Nephron (organoid): ENCODE results near the gene MEP1A.

Source experiments
- H3K27ac Mint-ChIP-seq, 3 experiments: 2 replicates each; pipeline ENCODE4 v1.8.0; 2020; ENCODE audit warnings: mixed read lengths in 3 of 3, mild to moderate bottlenecking in 2 of 3, moderate library complexity in 1 of 3
- H3K27me3 Mint-ChIP-seq: 2 replicates; pipeline ENCODE4 v1.8.0; 2021; ENCODE audit warnings: low read depth, mild to moderate bottlenecking, moderate library complexity, mixed read lengths
- H3K36me3 Mint-ChIP-seq: 2 replicates; pipeline ENCODE4 v1.8.0; 2020; ENCODE audit warnings: low read depth, mixed read lengths
- H3K4me1 Mint-ChIP-seq: 2 replicates; pipeline ENCODE4 v1.8.0; 2020; ENCODE audit warnings: mixed read lengths
- H3K4me3 Mint-ChIP-seq, 3 experiments: 2 replicates each; pipeline ENCODE4 v1.8.0; 2020; ENCODE audit warnings: mild to moderate bottlenecking in 3 of 3, mixed read lengths in 3 of 3, moderate library complexity in 2 of 3
- H3K9me3 Mint-ChIP-seq: 2 replicates; pipeline ENCODE4 v1.8.0; 2020; ENCODE audit warnings: mixed read lengths
- TF ChIP-seq, protein P1 (sequence below), 3 experiments: fragments of 200-600 bp; sonication (generic); IDR thresholded peaks; one replicate each; pipeline ENCODE4 v1.5.0; 2021; ENCODE audit warnings: antibody characterized with exemption in 3 of 3; ENCODE audit not compliant: unreplicated experiment in 3 of 3

The MEP1A gene

DNA sequence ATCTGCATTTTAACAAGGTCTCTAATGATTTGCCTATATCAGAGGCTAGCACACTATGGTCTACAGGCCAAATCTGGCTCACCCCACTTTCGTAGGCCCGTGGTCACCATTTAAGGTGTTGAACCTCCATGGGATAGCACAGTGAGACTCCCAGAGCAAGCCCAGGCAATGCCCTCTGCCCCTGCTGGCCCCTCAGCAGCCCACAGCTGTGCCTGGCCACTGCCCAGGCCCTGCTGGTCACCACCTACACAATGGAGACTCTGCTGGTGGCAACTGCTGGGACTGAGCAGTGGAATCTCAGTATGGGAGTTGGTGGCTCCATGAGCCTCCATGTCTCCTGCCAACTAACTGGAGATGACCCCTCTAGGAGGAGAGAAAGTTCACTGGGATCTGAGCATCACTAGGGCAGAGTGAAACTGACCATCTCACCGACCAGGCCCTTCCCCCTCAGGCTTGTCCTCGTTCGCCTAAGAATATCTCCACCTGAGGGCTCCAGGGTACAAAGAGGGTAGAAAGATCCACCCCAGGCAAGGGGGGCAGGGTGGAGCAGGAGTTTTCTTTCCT lies 44.2 kb upstream of the MEP1A start:
- Mint-ChIP-seq H3K27me3 (peaks cover 8% of the 10 kb centered on the region), H3K9me3 (no peaks in the 10 kb centered on the region), H3K4me3 (no peak overlapping the region), H3K36me3 (no peaks in the 10 kb centered on the region), H3K27ac (no peak overlapping the region), H3K4me1 (peaks cover 6% of the 10 kb centered on the region)
- TF ChIP-seq, protein P1, sequence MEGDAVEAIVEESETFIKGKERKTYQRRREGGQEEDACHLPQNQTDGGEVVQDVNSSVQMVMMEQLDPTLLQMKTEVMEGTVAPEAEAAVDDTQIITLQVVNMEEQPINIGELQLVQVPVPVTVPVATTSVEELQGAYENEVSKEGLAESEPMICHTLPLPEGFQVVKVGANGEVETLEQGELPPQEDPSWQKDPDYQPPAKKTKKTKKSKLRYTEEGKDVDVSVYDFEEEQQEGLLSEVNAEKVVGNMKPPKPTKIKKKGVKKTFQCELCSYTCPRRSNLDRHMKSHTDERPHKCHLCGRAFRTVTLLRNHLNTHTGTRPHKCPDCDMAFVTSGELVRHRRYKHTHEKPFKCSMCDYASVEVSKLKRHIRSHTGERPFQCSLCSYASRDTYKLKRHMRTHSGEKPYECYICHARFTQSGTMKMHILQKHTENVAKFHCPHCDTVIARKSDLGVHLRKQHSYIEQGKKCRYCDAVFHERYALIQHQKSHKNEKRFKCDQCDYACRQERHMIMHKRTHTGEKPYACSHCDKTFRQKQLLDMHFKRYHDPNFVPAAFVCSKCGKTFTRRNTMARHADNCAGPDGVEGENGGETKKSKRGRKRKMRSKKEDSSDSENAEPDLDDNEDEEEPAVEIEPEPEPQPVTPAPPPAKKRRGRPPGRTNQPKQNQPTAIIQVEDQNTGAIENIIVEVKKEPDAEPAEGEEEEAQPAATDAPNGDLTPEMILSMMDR (IDR thresholded peaks at IDR 0.05; ENCODE audit: unreplicated experiment in 3 of 3) = no peak

DNA sequence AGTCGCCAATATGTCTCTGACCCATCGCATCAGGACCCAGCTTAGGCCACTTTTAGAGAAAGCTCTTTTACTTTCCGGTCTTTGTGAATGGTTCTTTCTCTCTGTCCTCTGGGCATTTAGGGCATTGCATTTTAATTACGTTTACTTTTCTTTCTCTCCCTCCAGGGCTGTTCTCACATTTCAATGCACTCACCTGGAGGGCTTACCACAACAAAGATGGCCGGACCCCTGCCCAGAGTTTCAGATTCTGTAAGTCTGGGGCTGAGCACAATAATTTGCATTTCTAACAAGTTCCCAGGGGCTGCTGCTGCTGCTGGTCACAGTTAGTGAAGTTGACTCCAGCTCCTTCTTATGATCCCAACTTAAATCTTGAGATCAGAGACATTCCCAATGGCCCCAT lies 43.5 kb upstream of the MEP1A start:
- H3K4me3 Mint-ChIP-seq = no peak overlapping the region
- peak overlapping the region in 1 of 3 experiments; percentile 5 for H3K27ac Mint-ChIP-seq
- H3K27me3 Mint-ChIP-seq = peaks cover 7% of the 10 kb centered on the region
- H3K9me3 Mint-ChIP-seq = no peaks in the 10 kb centered on the region
- H3K4me1 Mint-ChIP-seq = peaks cover 6% of the 10 kb centered on the region
- no peaks in the 10 kb centered on the region for H3K36me3 Mint-ChIP-seq
- TF ChIP-seq, protein P1 (IDR thresholded peaks at IDR 0.05; ENCODE audit: unreplicated experiment in 3 of 3) = no peak

- H3K4me1 Mint-ChIP-seq = peaks cover 6% of the 10 kb centered on the region
- TF ChIP-seq, protein P1 (IDR thresholded peaks at IDR 0.05; ENCODE audit: unreplicated experiment in 3 of 3) = no peak
- no peaks in the 10 kb centered on the region for H3K9me3 Mint-ChIP-seq
- H3K27me3 Mint-ChIP-seq = no peaks in the 10 kb centered on the region
- H3K27ac Mint-ChIP-seq = no peak overlapping the region
- no peak overlapping the region for H3K4me3 Mint-ChIP-seq
- H3K36me3 Mint-ChIP-seq = no peaks in the 10 kb centered on the region
Measured at GRCh38 chr6:46751658-46752057, 41.5 kb upstream of the MEP1A start.

DNA sequence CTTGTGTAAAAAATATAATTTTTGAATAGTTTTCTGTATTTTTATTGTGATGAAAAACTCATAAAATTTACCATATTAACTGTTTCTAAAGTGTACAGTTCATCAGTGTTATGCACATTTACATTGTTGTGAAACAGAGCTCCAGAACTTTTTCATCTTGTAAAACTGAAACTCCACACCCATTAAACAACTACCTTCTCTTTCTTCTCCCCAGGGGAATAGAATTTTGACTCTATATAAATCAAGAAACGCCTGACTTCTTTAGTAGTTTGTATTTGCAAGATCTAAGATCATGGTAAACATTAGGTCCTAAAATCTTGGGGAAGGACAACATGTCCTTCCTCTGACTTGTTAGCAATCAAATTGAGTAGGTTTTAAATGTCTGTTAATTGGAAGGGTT lies 37.3 kb upstream of the MEP1A start:
- H3K36me3 Mint-ChIP-seq = no peaks in the 10 kb centered on the region
- TF ChIP-seq, protein P1 (IDR thresholded peaks at IDR 0.05; ENCODE audit: unreplicated experiment in 3 of 3) = no peak
- no peaks in the 10 kb centered on the region for H3K27me3 Mint-ChIP-seq
- no peak overlapping the region for H3K27ac Mint-ChIP-seq
- H3K4me3 Mint-ChIP-seq = no peak overlapping the region
- H3K4me1 Mint-ChIP-seq = no peaks in the 10 kb centered on the region
- no peaks in the 10 kb centered on the region for H3K9me3 Mint-ChIP-seq

DNA sequence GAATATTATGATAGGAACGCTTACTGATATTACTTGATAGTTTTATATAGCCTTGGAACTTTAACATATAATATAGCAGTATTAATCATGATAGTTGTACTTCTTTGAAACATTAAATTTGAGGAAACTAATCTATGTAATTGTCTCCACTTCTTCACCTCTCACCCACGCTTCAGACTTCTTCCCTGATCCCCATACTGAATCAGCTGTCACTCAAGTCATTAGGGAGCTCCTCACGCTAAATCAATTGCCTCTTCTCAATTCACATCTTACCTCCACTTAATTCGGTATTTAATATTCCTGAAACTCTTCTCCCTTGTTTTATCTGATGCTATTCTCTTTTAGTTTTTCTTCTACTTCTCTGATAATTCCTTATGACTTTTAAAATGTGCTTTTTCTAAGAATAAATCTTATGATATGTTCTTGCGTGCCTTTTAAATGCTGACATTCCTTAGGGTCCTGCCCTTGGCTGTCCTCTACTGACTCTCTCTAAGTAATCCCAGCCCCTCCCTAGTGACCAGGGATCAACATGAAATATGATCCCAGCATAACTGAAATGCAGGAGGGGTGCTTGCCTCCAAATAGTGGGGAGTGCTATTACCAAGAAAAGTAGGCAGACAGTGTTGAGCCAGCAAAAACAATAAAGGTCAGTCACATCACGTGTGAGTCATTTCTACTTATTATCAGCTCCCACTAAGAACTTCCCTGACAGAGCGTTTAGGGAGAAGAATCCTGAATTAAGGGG lies 36.5 kb upstream of the MEP1A start:
- Mint-ChIP-seq H3K36me3 (no peaks in the 10 kb centered on the region), H3K9me3 (no peaks in the 10 kb centered on the region), H3K4me1 (no peaks in the 10 kb centered on the region), H3K27me3 (no peaks in the 10 kb centered on the region), H3K4me3 (no peak overlapping the region), H3K27ac (no peak overlapping the region)
- TF ChIP-seq, protein P1 (IDR thresholded peaks at IDR 0.05; ENCODE audit: unreplicated experiment in 3 of 3) = no peak

DNA sequence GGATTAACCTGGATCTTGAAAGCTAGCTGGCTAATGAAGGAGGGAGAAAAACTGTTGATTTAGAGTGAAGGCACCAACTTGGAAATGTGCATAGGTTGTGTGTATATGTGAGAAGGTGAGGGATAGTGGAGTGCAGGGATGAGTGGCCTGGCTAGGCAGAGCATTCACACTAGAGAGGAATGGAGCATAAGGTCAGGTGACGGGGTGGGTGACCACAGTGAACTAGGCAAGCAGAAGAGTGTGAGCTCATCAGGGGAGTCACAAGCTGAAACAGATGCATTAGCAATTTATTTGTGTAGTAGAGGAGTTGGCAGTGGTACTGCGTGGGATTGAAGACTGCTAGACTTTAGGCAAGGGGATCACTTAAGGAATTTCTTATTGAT lies 36.0 kb upstream of the MEP1A start:
- Mint-ChIP-seq H3K36me3 (no peaks in the 10 kb centered on the region), H3K4me1 (no peaks in the 10 kb centered on the region), H3K9me3 (no peaks in the 10 kb centered on the region), H3K4me3 (no peak overlapping the region), H3K27ac (no peak overlapping the region), H3K27me3 (no peaks in the 10 kb centered on the region)
- TF ChIP-seq, protein P1 (IDR thresholded peaks at IDR 0.05; ENCODE audit: unreplicated experiment in 3 of 3) = no peak
